NT2/D1 (cell line): ENCODE measurements around the gene TSC1.

Experiments
- DNase-seq: peaks from one replicate; pipeline ENCODE4 v3.0.0-alpha.2; 2011; ENCODE audit warnings: low read depth, low spot score
- H3K27me3 ChIP-seq: 2 replicates; pipeline ENCODE4 v1.6.0; 2011; ENCODE audit warnings: mild to moderate bottlenecking; ENCODE audit not compliant: insufficient read length, insufficient read depth
- H3K36me3 ChIP-seq: 2 replicates; pipeline ENCODE4 v1.6.1; 2011; ENCODE audit warnings: mild to moderate bottlenecking, low read length, mixed read lengths; ENCODE audit not compliant: insufficient read depth, insufficient read length
- H3K4me1 ChIP-seq: 2 replicates; pipeline ENCODE4 v1.5.1; 2011; ENCODE audit not compliant: insufficient read depth, insufficient read length
- H3K4me3 ChIP-seq: 2 replicates; pipeline ENCODE4 v1.5.1; 2011; ENCODE audit warnings: low read depth; ENCODE audit not compliant: insufficient read length
- H3K9ac ChIP-seq: 2 replicates; pipeline ENCODE4 v1.6.0; 2011; ENCODE audit warnings: low read depth; ENCODE audit not compliant: insufficient read length
- H3K9me3 ChIP-seq: 2 replicates; pipeline ENCODE4 v1.5.1; 2011; ENCODE audit warnings: mild to moderate bottlenecking, low read length; ENCODE audit not compliant: insufficient read depth
- SUZ12 ChIP-seq: IDR thresholded peaks from 2 replicates; pipeline ENCODE4 v1.6.1; 2011; ENCODE audit not compliant: insufficient read length, insufficient read depth; ENCODE audit errors: extremely low read depth
- YY1 ChIP-seq: IDR thresholded peaks from 2 replicates; pipeline ENCODE4 v1.6.1; 2011; ENCODE audit not compliant: insufficient read length, insufficient read depth
- ZNF274 ChIP-seq: IDR thresholded peaks from 2 replicates; pipeline ENCODE4 v1.6.1; 2011; ENCODE audit warnings: mild to moderate bottlenecking, low read depth, low read length

Gene TSC1

DNA sequence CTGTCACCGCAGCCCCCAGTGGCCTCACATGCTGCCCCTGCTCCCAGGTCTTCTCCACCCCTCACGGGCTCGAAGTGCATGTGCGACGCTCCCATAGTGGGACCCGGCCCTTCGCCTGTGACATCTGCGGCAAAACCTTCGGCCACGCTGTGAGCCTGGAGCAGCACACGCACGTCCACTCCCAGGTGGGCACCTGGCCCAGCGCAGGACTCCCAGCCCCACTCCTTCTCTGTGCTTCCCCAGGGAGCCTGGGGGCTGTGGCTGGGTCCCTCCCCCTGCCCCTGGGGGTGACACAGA is 44.5 kb upstream of the TSC1 start:
- Histone ChIP-seq H3K9ac (no peak overlapping the region), H3K4me3 (no peak overlapping the region), H3K27me3 (peaks cover 11% of the 10 kb centered on the region), H3K36me3 (no peaks in the 10 kb centered on the region), H3K4me1 (peaks cover 8% of the 10 kb centered on the region), H3K9me3 (no peaks in the 10 kb centered on the region)
- no peak for TF ChIP-seq SUZ12
- no peak for TF ChIP-seq ZNF274
- no peak for TF ChIP-seq YY1
- no peak for DNase-seq

- H3K9ac ChIP-seq = no peak overlapping the region
- peaks cover 11% of the 10 kb centered on the region for H3K27me3 ChIP-seq
- H3K36me3 ChIP-seq = no peaks in the 10 kb centered on the region
- H3K4me1 ChIP-seq = peaks cover 5% of the 10 kb centered on the region
- DNase-seq = no peak
- TF ChIP-seq SUZ12 (no peak), ZNF274 (no peak), YY1 (no peak)
- H3K9me3 ChIP-seq = no peaks in the 10 kb centered on the region
- H3K4me3 ChIP-seq = no peak overlapping the region
Observed at GRCh38 chr9:132988244-132989013, 44.0 kb upstream of the TSC1 start.

GRCh38 chr9:132986640-132987620 is 42.5 kb upstream of the TSC1 start:
- H3K27me3 ChIP-seq = peaks cover 11% of the 10 kb centered on the region
- TF ChIP-seq ZNF274 = no peak
- no peak for TF ChIP-seq YY1
- no peak for TF ChIP-seq SUZ12
- H3K36me3 ChIP-seq = no peaks in the 10 kb centered on the region
- H3K4me1 ChIP-seq = peaks cover 4% of the 10 kb centered on the region
- H3K9ac ChIP-seq = no peak overlapping the region
- H3K4me3 ChIP-seq = no peak overlapping the region
- H3K9me3 ChIP-seq = no peaks in the 10 kb centered on the region
- no peak for DNase-seq

- Histone ChIP-seq H3K4me1 (peaks cover 4% of the 10 kb centered on the region), H3K27me3 (peaks cover 9% of the 10 kb centered on the region), H3K4me3 (no peak overlapping the region), H3K9me3 (no peaks in the 10 kb centered on the region), H3K9ac (no peak overlapping the region), H3K36me3 (no peaks in the 10 kb centered on the region)
- no peak for TF ChIP-seq SUZ12
- no peak for TF ChIP-seq ZNF274
- no peak for TF ChIP-seq YY1
- DNase-seq = no peak
Observed at GRCh38 chr9:132986114-132986513, 41.7 kb upstream of the TSC1 start.

- TF ChIP-seq YY1 = no peak
- no peak for TF ChIP-seq ZNF274
- TF ChIP-seq SUZ12 = no peak
- no peak overlapping the region for H3K4me3 ChIP-seq
- H3K27me3 ChIP-seq = peaks cover 6% of the 10 kb centered on the region
- no peaks in the 10 kb centered on the region for H3K9me3 ChIP-seq
- no peak for DNase-seq
- peaks cover 4% of the 10 kb centered on the region for H3K4me1 ChIP-seq
- no peaks in the 10 kb centered on the region for H3K36me3 ChIP-seq
- H3K9ac ChIP-seq = no peak overlapping the region
Observed at GRCh38 chr9:132985489-132985888, 41.1 kb upstream of the TSC1 start.

DNA sequence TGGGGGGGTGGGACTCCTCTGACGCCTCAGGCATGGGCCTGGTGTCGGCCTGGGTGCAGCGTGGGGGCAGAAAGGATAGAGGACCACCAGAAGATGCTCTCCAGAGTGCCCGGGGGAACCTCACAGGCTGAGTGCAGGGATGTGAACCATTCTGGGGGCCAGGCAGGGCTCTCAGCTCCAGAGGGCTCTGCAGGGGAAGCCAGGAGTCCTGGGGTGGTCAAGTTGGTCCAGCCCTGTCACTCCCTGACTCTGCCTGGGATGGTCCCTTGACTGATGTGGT is 40.6 kb upstream of the TSC1 start:
- DNase-seq = no peak
- Histone ChIP-seq H3K9me3 (no peaks in the 10 kb centered on the region), H3K36me3 (no peaks in the 10 kb centered on the region), H3K4me3 (no peak overlapping the region), H3K9ac (no peak overlapping the region), H3K4me1 (peaks cover 4% of the 10 kb centered on the region), H3K27me3 (peaks cover 6% of the 10 kb centered on the region)
- TF ChIP-seq ZNF274 (no peak), YY1 (no peak), SUZ12 (no peak)
